Muscle of leg (tissue), 11 donors: ENCODE results near the gene RERE. TPM values are rescaled to one million over a fixed set of nuclear protein-coding genes. Genes with fewer than 3 reads are reported as not detected.
A peak's percentile ranks its signal among the peaks of the same experiment; 100 is the strongest.

Experiments
- DNase-seq: peaks from one replicate; pipeline ENCODE4 v3.0.0; 2013
- H3K27ac ChIP-seq: one replicate; pipeline ENCODE4 v1.5.1; 2013; ENCODE audit warnings: mild to moderate bottlenecking, low read length, control low read depth
- H3K27me3 ChIP-seq: one replicate; pipeline ENCODE4 v1.6.1; 2013; ENCODE audit warnings: low read length; ENCODE audit not compliant: control insufficient read depth, insufficient read depth
- H3K36me3 ChIP-seq: one replicate; pipeline ENCODE4 v1.6.1; 2013; ENCODE audit warnings: low read length; ENCODE audit not compliant: control insufficient read depth, insufficient read depth
- H3K4me1 ChIP-seq: one replicate; pipeline ENCODE4 v1.6.1; 2013; ENCODE audit warnings: low read length; ENCODE audit not compliant: control insufficient read depth, insufficient read depth
- H3K4me3 ChIP-seq: one replicate; pipeline ENCODE4 v1.5.1; 2013; ENCODE audit warnings: low read length, control low read depth
- H3K9me3 ChIP-seq: replicated peaks from 2 replicates; pipeline ENCODE4 v1.6.1; 2013; ENCODE audit warnings: low read depth, low read length; ENCODE audit not compliant: control insufficient read depth
- WGBS: methylation state at CpG from one replicate; pipeline ENCODE4 v1.1.5; 2013; ENCODE audit warnings: missing lambda C conversion rate; ENCODE audit not compliant: insufficient coverage; 5-methylcytosine and 5-hydroxymethylcytosine counted together
- polyA plus RNA-seq, 8 donors: library from polyadenylated mRNA; unstranded; fragments of 120-200 nt; gene quantifications; one replicate each; pipeline versions ENCODE4 v1.2.1 to v1.2.3, GENCODE V29; 2013; ENCODE audit warnings: inconsistent platforms in 1 of 8, low replicate concordance in 1 of 8; ENCODE audit not compliant: insufficient read length in 8 of 8, insufficient read depth in 1 of 8
- total RNA-seq: library from RNA; stranded (reverse); fragments of 120-200 nt; gene quantifications from one replicate; pipeline ENCODE4 v1.2.4, GENCODE V29; 2013

Gene RERE
- total and polyA plus RNA-seq, 9 donors = 63.7 to 102 (median 82.8) TPM

- WGBS = no CpG with 5 or more reads among the region's 3 CpGs
- H3K27ac ChIP-seq = no peak overlapping the region
- H3K9me3 ChIP-seq = no peaks in the 10 kb centered on the region
- no peak overlapping the region for H3K4me3 ChIP-seq
- peak; percentile 14 for DNase-seq
- H3K36me3 ChIP-seq = no peaks in the 10 kb centered on the region
- no peaks in the 10 kb centered on the region for H3K27me3 ChIP-seq
- peaks cover 2% of the 10 kb centered on the region for H3K4me1 ChIP-seq
Observed at GRCh38 chr1:8570465-8570864, 247.0 kb downstream of the RERE start.

GRCh38 chr1:8569242-8569641, 248.2 kb downstream of the RERE start:
- Histone ChIP-seq H3K9me3 (no peaks in the 10 kb centered on the region), H3K27me3 (no peaks in the 10 kb centered on the region), H3K4me1 (peaks cover 2% of the 10 kb centered on the region), H3K36me3 (no peaks in the 10 kb centered on the region), H3K27ac (no peak overlapping the region), H3K4me3 (no peak overlapping the region)
- DNase-seq = no peak
- 100% methylated on average over 1 of the region's 4 CpGs for WGBS

GRCh38 chr1:8568837-8569236, 248.6 kb downstream of the RERE start:
- no peak overlapping the region for H3K27ac ChIP-seq
- H3K4me3 ChIP-seq = no peak overlapping the region
- WGBS = no CpG with 5 or more reads among the region's 3 CpGs
- H3K27me3 ChIP-seq = no peaks in the 10 kb centered on the region
- no peaks in the 10 kb centered on the region for H3K9me3 ChIP-seq
- H3K36me3 ChIP-seq = no peaks in the 10 kb centered on the region
- DNase-seq = no peak
- H3K4me1 ChIP-seq = peaks cover 2% of the 10 kb centered on the region

GRCh38 chr1:8567146-8567545, 250.3 kb downstream of the RERE start:
- peaks cover 2% of the 10 kb centered on the region for H3K4me1 ChIP-seq
- no CpG with 5 or more reads among the region's 1 CpG for WGBS

GRCh38 chr1:8565802-8566201, 251.6 kb downstream of the RERE start:
- Histone ChIP-seq H3K27me3 (no peaks in the 10 kb centered on the region), H3K9me3 (no peaks in the 10 kb centered on the region), H3K4me1 (no peaks in the 10 kb centered on the region), H3K27ac (no peak overlapping the region), H3K4me3 (no peak overlapping the region), H3K36me3 (no peaks in the 10 kb centered on the region)
- DNase-seq = no peak
- no CpG with 5 or more reads among the region's 3 CpGs for WGBS

More at GRCh38 chr1:8567146-8567545, 250.3 kb downstream of the RERE start:
- H3K27ac ChIP-seq = no peak overlapping the region
- no peaks in the 10 kb centered on the region for H3K36me3 ChIP-seq
- DNase-seq = no peak
- H3K27me3 ChIP-seq = no peaks in the 10 kb centered on the region
- no peaks in the 10 kb centered on the region for H3K9me3 ChIP-seq
- no peak overlapping the region for H3K4me3 ChIP-seq

GRCh38 chr1:8563944-8564537, 253.4 kb downstream of the RERE start:
- no peak overlapping the region for H3K27ac ChIP-seq
- H3K9me3 ChIP-seq = no peaks in the 10 kb centered on the region
- no peaks in the 10 kb centered on the region for H3K36me3 ChIP-seq
- H3K4me1 ChIP-seq = no peaks in the 10 kb centered on the region
- H3K4me3 ChIP-seq = no peak overlapping the region
- H3K27me3 ChIP-seq = no peaks in the 10 kb centered on the region
- WGBS = 80% methylated on average over 1 of the region's 2 CpGs
- no peak for DNase-seq

GRCh38 chr1:8562881-8563865, 254.3 kb downstream of the RERE start:
- no peaks in the 10 kb centered on the region for H3K4me1 ChIP-seq
- WGBS = no CpG with 5 or more reads among the region's 4 CpGs
- H3K36me3 ChIP-seq = no peaks in the 10 kb centered on the region
- H3K4me3 ChIP-seq = no peak overlapping the region
- H3K9me3 ChIP-seq = no peaks in the 10 kb centered on the region
- no peaks in the 10 kb centered on the region for H3K27me3 ChIP-seq
- DNase-seq = peak; percentile 38
- peak overlapping the region; percentile 2 for H3K27ac ChIP-seq

- WGBS = no CpG with 5 or more reads among the region's 2 CpGs
- Histone ChIP-seq H3K9me3 (no peaks in the 10 kb centered on the region), H3K4me3 (no peak overlapping the region), H3K4me1 (no peaks in the 10 kb centered on the region), H3K36me3 (no peaks in the 10 kb centered on the region), H3K27me3 (no peaks in the 10 kb centered on the region), H3K27ac (no peak overlapping the region)
- DNase-seq = no peak
Observed at GRCh38 chr1:8562222-8562621, 255.2 kb downstream of the RERE start.

GRCh38 chr1:8560611-8561544, 256.6 kb downstream of the RERE start:
- Histone ChIP-seq H3K27ac (no peak overlapping the region), H3K4me1 (no peaks in the 10 kb centered on the region), H3K36me3 (no peaks in the 10 kb centered on the region), H3K27me3 (no peaks in the 10 kb centered on the region), H3K4me3 (no peak overlapping the region), H3K9me3 (no peaks in the 10 kb centered on the region)
- no CpG with 5 or more reads among the region's 2 CpGs for WGBS
- peak; percentile 58 for DNase-seq
